Fibroblast of gingiva (primary cell): ENCODE results near the gene RNF166.
A peak's percentile ranks its signal among the peaks of the same experiment; 100 is the strongest.

Experiments
- DNase-seq: peaks from one replicate; pipeline ENCODE4 v3.0.0-alpha.2; 2011; ENCODE audit warnings: low read depth

The RNF166 gene

DNA sequence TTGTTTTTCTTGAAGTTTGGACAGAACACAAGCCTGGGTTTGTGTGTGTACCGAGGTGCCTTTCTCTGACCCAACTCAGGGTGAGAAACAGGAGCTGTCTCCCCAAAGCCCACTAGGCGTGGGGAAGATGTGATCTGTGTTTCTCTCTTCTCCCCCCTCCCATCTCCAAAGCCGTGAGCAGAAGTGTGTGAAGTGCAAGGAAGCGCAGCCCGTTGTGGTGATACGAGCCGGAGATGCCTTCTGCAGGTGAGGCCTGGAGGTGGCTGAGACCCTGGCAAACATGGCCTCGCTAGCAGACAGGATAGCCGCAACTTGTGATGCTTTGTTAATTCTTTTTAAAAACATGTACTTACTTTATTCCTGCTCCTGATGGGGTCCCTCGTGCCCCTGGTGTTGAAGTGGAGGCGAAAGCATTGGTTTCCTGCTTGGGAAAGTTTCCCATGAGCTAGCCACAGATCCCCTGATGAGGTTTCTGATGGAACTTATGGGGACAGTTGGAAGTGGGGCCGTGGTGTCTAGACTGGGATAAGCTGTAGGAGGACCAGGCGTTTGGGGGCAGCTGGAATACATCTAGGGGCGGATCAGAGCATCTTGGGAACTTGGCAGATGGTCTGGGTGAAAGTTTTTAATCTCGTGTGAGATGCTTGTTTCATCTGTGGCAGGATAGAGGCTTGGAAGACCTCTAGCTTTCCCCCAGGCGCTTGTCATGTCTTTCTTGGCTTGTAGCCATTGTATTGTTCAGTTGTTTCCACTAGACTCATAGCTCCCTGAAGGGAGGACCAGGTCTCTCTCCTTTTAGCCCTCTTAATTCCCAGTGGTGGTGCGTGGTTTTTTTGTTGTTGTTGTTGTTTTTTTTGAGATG is 988 bp upstream of the RNF166 start:
- DNase-seq = no peak

DNA sequence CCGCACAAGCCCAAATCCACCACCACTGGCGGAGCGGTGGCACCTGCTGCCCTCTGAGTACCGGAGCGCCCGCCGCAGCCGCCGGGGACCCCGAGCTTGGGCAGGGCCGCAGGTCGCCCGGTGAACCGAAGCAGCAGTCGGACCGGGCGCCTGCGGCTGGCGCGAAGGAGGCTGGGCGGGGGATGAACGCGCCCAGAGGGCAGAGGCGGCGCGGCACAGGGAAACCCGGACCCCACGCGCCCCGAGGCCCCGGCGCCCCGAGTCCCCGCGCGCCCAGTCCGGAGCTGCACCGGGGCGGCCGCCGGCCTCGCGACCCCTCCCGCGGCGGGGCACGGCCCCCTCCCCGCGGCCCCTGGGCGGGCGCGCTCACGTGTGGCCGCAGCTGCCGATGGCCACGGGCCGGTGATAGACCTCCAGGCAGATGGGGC is 393 bp downstream of the RNF166 start:
- DNase-seq = no peak

DNA sequence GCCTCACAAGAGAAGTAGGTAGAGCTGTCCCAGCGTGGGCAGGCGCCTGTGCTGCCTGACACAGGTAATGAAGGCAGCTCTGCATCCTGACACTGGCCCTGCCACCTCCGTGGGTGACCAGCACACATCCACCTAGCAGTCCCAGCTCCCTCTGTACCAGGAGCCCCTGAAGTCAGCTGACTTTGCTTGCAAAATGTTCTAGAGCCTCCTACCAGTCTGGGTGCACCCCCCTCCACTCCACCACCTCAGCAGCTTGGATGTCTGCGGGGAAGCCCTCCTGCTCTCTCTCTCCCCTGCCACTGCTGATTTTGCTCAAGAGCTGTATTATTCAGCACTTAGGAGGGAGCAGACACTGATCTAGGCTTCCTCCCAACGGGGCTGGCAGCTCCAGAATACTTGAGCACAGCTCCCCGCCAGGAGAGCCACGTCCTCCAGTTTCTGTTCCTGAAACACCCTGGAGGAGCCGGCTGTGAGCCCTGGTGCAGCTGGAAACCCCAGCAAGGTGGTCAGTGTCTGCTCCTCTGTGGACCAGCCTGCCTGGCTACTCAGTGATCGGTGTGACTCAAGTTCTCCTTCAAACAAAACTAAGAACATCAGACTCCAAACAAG is 1.0 kb downstream of the RNF166 start:
- no peak for DNase-seq

DNA sequence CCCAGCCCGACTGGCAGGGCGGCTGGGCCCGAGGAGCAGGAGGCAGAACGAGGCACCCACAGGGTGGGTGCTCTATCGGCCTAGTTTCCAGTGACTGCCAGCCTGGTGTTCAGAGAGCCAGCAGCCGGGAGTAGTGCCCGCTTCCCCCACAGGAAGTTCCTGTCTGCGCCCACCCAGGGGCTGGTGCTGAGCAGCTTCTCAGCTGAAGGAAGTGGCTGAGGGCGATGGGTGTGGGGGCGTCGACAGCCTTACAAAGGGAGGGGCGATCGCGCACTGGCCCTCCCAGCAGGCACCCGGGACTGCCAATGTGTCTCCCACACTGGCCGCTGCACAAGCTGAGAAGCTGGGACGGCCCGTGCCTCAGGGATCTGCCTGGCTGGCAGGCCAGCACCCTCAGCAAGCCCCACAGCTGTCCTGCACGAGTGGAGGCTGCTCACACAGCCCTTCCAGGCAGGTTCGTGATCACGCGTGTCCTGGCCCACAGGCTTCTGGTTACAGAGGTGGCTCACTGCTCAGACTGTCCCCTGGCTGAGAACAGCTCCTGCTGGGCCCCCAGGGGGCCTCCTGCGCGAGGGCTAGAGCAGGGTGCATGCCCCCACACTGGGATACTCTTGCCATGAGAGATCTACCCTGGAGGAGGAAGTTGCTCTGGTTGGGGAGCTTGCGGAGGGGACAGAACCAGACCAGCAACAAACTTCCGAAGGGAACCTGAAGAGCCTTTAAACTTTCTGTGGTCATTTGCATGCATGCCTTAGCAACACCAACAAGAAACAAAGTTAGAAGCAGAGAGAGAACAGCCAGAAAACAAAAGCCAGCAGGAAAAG is 2.5 kb downstream of the RNF166 start:
- no peak for DNase-seq

DNA sequence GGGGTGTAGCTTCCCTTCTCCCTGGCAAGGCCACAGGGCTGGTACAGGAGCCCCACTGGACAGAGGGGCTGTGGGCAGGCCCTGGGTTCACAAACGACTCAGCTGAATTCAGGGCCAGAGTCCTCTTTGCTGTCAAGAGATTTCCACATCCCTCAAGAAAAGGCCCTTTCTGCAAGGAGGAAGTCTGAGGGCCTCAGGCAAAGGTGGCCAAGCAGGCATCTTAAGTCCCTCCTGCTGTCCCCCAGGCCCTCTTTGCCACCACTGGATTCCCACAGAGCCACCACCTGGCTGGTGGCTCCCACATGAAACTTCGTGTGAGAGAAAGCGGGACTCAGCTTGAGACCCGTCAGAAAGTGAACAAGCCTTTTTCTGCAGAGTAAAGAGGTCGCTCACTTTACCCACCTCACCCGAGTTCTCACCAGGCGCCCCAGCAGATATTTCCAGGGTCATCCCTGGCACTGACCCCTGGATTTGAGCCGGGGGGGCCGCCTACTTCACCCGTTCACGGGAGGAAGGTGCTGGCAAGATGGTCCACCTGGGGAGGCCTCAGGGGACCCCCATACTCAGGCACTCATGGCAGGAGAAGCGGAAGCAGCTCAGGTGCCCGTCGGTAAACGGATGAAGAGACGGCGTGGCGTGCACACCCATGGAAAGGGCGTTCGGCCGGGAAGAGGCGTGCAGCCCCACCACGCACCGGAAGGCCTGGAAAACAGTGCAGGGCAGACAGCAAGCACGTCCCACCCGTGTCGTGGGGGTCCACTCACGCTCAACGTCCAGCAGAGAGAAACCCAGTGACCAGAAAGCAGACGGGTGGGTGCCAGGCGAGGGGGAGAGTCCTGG is 3.6 kb downstream of the RNF166 start:
- no peak for DNase-seq

DNA sequence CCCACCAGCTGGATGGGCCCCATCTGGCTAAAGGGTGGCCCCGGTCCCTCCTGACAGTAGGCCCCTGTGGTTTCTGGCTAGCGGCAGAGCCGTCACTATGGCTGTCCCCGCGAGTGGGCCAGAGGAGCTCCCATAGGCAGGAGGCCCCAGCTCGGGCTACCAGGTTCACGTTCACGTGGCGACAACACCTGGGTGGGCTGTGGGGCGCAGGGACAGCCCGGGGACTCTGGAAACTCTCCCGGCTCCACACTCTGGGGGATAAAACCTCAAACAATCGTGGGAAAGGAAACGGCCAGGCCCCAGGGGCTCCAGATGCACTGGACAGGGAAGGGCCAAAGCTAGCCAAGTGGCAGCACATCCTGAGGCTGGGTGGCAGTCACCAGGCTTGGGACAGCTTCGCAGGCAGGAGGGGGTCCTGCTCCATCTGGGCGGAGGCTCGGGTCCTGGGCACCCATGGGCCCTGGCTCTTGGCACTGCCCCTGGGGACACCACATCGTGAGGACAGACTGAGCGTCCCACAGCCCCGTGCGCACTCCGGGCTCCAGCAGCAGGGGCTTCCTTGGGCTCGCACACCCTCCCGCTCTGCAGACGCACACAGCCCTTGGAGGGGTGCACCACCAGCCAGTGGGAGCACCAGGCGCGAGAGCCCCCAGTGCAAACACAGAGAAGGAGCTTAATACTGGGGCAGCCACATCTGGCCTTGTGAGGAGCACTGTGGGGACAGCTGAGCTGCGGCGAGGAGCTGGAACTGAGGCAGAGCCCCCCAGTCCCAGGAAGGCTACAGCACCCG is 4.4 kb downstream of the RNF166 start:
- no peak for DNase-seq

DNA sequence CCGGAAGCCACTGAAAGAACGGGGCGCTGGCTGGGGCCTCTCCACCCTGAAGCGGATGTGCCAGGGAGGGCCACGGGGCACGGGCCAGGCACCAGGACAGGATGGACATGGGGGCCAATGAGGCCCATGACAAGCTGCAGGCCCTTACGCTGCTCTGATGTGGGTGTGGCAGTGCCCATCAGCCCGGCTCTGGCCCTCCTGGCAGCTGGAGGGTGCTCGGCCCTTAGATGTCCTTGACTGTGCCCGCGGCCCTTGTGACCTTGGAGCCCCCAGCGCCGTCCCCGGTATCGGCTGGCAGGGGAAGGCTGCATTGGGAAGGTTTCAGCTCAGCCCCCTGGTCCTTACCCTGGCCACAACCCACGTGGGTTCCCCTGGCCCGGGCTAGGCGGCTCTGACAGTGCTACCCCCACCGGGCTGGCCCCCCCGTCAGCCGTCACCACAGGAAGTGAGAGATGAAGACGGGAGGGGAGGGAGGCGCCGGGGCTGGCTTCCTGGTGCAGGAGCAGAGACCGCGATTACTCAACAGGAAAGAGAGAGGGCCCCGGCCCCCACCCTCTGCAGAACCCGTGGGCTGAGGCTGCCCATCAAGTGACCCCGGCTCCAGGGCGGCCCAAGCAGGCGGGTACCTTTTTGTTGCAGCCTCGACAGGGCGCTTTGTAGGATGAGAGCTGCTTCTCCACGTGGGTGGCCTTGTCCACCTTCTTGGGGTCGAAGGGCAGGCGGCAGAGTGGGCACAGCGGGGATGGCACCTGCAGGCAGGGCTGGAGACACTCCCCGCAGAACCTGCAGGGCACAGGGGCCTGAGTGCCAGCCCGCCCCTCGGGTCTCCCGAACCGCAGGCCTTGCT is 5.3 kb downstream of the RNF166 start:
- DNase-seq = peak; percentile 47

DNA sequence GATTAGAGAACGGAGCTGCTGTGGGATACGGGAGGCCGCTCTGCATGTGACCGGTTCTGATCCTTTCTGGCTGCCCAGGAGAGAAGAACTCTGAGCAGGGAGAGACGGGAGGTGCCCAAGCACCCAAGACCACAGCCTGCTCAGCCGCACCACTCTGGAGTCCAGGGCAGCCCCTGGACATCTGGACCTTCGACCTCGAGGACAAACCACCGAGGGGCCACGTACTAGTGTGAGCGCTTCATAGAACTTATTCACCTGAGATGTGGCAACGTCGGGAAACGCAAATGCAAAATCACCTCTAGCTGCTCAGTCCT is 5.9 kb downstream of the RNF166 start:
- DNase-seq = no peak

DNA sequence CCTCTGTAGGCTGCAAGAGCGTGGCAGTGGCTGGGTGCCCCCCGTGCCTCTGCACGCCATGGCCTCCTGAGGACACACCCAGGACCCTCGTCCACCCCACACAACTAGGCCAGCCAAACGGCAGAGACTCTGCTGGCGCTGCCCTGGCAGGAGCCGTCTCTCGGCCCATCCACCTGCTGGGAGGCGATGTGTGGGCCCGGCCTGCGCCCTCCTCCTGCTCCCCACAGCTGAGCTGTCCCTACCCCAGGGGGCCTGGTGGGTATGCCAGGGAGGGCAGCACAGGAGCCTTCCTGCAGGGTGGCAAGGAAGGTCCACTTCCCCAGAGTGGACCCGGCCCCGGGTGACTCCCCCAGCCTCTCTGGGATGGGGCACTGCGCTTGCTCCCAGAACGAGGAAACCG is 7.0 kb downstream of the RNF166 start:
- DNase-seq = no peak

DNA sequence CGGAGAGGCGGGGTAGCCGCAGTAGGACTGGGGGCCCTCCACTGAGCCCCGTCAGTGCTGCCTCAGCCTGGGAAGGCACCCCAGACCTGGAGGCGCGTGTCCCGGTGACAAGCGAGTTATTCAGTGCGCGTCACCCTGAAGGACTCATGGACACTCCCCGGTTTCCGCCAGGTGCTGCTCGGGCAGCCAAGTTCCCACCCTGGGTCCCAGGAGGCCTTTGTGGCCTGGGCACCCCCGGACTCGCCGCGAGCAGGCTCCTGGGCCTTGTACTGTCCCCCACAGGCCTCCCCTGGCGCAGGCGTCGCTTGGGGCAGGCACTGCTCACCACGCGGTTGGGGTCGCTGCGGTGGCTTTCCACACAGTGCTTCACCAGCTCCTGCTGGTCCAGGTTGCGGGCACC is 7.6 kb downstream of the RNF166 start:
- no peak for DNase-seq

DNA sequence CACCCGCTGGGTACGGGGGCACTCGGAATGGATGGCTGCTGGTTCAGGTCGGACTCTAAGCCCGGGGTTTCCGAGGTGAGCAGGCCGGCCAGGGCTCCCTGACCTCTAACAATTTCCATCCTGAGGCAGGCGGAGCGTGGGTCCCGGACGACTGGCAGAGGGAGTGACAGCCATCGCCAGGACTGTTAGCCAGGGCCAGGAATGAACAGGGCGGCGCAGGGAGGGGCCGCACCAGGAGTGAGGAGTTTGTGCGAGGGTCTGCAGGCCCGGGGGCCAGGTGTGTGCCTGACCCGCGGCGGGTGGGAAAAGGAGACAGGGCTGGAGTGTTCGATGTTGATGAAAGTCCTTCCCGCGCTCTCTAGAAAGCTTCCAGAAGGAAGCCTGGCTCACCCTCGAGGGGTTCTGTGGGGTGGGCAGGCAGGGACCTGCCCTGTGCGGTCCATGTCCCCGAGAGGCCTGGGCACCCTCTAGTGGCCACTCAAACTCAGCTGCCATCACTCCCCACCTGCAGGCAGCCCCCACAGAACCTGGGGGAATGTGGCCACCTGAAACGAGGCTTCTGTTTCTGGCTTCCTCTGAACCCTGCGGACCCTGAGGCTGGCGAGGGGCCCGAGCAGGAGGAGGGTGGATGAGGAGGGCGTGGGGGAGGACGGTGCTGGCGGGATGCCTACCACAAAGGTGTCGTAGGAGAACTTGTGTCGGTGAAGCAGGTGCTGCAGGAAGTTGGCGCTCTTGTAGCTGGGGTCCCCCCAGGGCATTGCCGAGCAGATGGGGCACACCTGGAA is 8.2 kb downstream of the RNF166 start:
- DNase-seq = no peak

DNA sequence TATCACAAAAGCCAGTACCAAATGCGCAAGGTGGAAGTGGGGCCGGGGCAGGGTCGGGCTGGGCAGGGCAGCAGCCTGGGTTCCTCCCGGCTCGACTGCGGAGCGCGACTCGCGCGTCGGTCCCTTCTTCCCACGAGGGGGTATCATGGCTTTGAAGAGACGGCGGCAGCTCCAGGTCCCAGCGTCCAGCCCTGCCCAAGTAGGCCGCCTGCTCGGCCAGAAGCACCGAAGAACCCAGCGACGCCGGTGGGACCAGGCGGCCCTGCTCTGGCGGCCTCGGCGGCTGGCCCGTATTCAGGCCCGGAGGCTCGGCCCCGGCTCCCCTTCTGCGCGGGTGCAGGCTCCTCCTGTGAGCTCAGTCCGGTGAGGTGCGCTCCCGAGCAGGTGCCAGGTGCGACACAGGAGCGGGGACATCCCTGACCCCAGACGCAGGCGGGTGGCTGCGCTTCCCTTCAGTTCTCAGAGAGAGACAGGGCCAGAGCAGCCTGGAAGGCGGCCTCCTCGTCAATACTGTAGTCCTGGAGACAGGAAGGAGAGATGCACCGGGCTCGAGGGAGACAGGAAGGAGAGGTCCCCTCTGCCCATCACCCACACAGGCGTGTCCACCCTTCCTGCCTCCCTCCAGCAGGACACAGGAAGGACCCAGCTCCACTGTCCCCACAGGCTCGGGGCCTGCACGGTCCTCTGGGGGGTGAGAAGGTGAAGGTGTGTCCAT is 8.9 kb downstream of the RNF166 start:
- no peak for DNase-seq

DNA sequence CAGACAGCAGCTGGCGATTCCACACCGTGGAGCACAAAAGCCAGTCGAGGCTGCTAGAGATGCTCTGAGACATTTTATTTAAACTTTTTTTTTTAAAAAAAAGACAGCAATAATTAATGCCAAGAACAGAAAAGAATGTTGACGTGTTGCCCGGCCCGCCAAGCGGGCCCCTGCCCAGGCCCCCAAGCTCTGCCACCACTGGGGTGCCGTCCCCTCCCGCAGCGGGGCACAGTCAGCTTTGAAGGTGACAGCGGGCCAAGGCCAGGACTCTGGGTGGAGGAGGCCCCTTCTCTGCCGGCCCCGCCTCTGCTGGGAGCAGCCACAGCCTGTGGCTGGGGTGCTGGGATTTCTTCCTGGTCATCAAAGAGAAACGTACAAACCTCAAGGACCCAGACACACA is 9.8 kb downstream of the RNF166 start:
- DNase-seq = no peak

DNA sequence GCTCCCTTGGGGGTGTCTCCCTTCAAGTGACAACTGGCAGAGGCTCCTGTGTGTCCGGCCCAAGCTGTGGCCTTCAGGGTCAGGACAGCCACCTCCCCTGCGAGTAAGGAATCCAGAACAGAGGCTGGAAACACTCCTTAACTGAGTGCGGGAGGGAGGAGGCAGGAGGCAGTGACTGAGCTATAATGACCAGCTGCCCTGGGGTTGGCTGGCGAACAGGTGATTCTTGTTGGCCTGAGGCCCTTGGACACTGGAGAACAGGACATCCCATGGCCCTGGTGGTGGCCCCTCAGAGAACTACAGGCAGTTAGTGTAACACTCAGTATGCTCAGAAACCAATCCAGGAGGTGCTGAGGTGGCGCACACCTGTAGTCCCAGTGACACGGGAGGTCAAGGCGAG is 10.5 kb downstream of the RNF166 start:
- no peak for DNase-seq

DNA sequence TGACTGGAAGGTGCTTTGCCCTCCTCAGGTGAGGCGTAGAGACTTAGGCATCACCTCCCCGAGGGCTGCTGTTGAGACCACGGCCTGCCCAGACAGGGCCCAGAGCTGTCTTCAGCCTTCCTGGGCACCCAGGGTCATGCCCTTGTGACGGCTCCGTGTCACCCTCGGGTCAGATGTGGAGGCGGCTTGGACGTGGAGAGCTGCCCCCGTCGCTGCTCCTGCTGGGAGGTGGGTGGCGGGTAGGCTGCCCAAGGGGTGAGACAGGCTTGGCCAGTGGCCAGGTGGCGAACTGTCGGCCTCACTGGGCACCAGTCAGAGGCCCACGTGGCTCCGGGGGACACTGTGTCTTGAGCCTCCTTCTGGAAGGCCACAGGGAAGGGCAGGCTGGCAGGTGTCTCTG is 11.0 kb downstream of the RNF166 start:
- no peak for DNase-seq

DNA sequence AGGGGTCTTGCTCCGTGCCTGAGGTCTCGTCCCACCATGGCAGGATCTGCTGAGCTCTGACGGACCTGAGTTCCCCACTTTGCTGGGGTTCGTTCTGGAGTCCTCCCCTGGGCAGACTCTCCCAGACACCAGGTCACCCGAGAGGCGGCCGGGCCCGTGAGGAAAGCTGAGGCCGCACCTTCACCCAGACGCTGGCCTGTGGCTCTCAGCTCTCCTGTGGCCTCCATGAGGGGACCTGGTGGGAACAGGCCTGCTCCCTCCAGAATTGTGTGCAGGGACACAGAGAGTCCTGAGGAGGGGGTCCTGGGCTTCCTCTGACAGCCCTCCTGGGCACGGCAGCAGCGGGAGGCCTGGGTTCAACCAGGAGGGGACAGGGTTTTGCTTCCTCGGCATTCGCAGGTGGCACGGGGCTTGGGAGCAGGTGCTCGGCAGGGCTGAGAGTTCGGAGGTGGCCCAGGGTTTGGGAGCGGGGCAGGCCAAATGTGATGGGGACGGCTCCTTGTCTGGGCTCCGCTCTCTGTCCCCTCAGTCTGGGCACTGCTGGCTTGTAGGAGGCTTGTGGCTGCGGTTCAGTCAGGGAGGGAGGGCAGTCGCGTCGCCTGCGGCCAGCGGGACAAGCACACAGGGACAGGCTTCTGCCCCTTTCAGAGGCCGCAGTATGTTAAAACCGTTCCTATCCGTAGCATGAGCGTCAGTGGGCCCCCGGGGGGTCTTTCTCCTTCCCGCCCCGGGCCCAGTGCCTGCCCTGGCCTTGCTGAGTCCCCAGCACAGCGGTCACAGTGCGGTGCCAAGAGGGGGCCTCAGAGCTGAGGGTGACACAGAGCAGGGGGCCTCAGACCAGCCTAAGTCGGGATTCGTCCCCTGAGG is 11.8 kb downstream of the RNF166 start:
- DNase-seq = no peak

DNA sequence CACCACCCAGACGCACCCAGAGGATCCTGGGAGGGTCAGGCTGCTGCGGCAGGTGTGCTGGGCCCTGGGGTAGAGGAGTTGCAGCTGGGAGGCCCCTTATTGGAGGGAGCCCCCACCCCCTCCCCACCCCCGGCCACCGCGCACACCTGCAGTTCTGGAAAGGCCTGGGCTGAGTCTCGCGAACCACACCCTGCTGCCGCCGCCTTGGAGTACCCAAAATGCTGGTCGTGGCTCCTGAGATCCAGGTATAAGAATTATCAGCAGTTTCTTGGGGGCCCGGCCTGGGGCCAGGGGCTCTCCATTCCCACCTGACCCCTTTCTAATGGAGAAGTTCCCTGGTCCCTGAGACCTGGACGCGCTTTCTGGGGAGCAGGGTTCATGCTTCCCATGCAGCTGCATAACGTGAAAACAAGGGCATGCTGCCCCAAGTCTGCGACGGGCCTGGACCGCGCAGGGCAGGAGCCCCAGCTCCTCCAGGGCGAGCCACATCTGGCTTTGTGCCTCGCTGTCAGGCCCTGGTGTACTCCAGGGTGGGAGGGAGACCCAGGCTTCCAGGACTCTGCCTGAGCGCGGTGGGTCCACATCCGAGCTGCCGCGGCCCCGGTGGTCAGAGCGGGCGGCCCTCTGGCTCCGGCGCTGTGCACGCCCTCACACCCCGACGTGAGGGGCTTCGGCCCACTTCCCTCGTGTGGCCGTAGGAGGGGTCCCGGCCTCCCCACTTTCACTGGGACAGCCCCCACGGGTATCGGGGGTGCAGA is 12.6 kb downstream of the RNF166 start:
- no peak for DNase-seq
